A549 (cell line): ENCODE data around the gene CYSRT1. TPM values are rescaled to one million over a fixed set of nuclear protein-coding genes. Genes with fewer than 3 reads are reported as not detected.
A peak's percentile ranks its signal among the peaks of the same experiment; 100 is the strongest.

Experiments used
- ATAC-seq, 2 experiments: fragments of 200-7000 bp in 1 of 2; fragments of >200 bp in 1 of 2; cut with Nextera tagmentation in 1 of 2; cut with Tn5 transposase in 1 of 2; 3 replicates each; pipeline versions ENCODE4 v1.8.0 to v1.9.1; 2018 to 2020; ENCODE audit warnings: mild to moderate bottlenecking in 1 of 2, moderate library complexity in 1 of 2
- CTCF ChIA-PET: fragments of 300-600 bp; sonication (Branson Sonifier 250); formaldehyde crosslinking; extraction: SDS; loops from one replicate; lab custom pipeline; 2021; ENCODE audit warnings: antibody characterized with exemption, inconsistent platforms; lab: Yijun Ruan, JAX
- POLR2A ChIA-PET: fragments of 350-600 bp; formaldehyde crosslinking; extraction: SDS; loops from one replicate; lab custom pipeline; 2021; ENCODE audit warnings: antibody characterized with exemption, inconsistent platforms; lab: Yijun Ruan, JAX
- DNase-seq, 2 experiments: peaks; one replicate each; pipeline versions ENCODE4 v3.0.0 to v3.0.0-alpha.2; 2011 to 2016; ENCODE audit warnings: low read depth in 1 of 2, low spot score in 1 of 2
- FAIRE-seq: peaks from 2 replicates; lab custom pipeline; 2011; peaks lifted over from hg19 to GRCh38; lab: Jason Lieb, UNC
- H3K27ac ChIP-seq, 2 experiments: fragments of >200 bp; sonication (Bioruptor Twin); formaldehyde crosslinking; 3 replicates each; pipeline ENCODE4 v1.5.1; 2016 to 2017
- H3K4me1 ChIP-seq: fragments of >200 bp; sonication (Bioruptor Twin); formaldehyde crosslinking; 3 replicates; pipeline ENCODE4 v1.6.1; 2016
- H3K4me2 ChIP-seq: fragments of >200 bp; sonication (Bioruptor Twin); formaldehyde crosslinking; 3 replicates; pipeline ENCODE4 v1.6.1; 2016
- H3K4me3 ChIP-seq: fragments of >200 bp; sonication (Bioruptor Twin); formaldehyde crosslinking; 3 replicates; pipeline ENCODE4 v1.5.1; 2016
- H3K9me3 ChIP-seq: fragments of >200 bp; sonication (Bioruptor Twin); formaldehyde crosslinking; 3 replicates; pipeline ENCODE4 v1.6.1; 2016
- BCL3 ChIP-seq: fragments of >200 bp; sonication (Bioruptor Twin); formaldehyde crosslinking; IDR thresholded peaks from 3 replicates; pipeline ENCODE4 v1.6.1; 2016
- BHLHE40 ChIP-seq: IDR thresholded peaks from 2 replicates; pipeline ENCODE4 v1.6.1; 2012; ENCODE audit warnings: low read depth, low read length, inconsistent platforms
- CHD2 ChIP-seq: fragments of 150-350 bp; IDR thresholded peaks from 2 replicates; pipeline ENCODE4 v1.6.1; 2014; ENCODE audit warnings: low read length; ENCODE audit not compliant: partially characterized antibody
- CTCF ChIP-seq: fragments of >200 bp; sonication (Bioruptor Twin); formaldehyde crosslinking; IDR thresholded peaks from 3 replicates; pipeline ENCODE4 v1.5.1; 2016
- EHMT2 ChIP-seq: fragments of 200-600 bp; sonication (generic); IDR thresholded peaks from 2 replicates; pipeline ENCODE4 v1.6.1; 2016; ENCODE audit warnings: antibody characterized with exemption, low read depth, mild to moderate bottlenecking, moderate library complexity
- ESRRA ChIP-seq: fragments of 150-350 bp; IDR thresholded peaks from 2 replicates; pipeline ENCODE4 v1.6.1; 2014; ENCODE audit warnings: mild to moderate bottlenecking, low read length, borderline replicate concordance
- GATA3 ChIP-seq: IDR thresholded peaks from 2 replicates; pipeline ENCODE4 v1.6.1; 2012; ENCODE audit warnings: borderline replicate concordance
- HOXA7 ChIP-seq: fragments of 250-450 bp; sonication (Bioruptor Pico); IDR thresholded peaks from 2 replicates; pipeline ENCODE4 v1.5.0; 2020; ENCODE audit warnings: mild to moderate bottlenecking, moderate library complexity
- KDM1A ChIP-seq: fragments of 200-600 bp; sonication (generic); IDR thresholded peaks from 2 replicates; pipeline ENCODE4 v1.6.1; 2016; ENCODE audit warnings: low read depth, mild to moderate bottlenecking
- KDM5A ChIP-seq: fragments of 200-600 bp; sonication (generic); IDR thresholded peaks from 2 replicates; pipeline ENCODE4 v1.6.1; 2016; ENCODE audit warnings: antibody characterized with exemption, mild to moderate bottlenecking
- MAFK ChIP-seq: fragments of 450-650 bp; IDR thresholded peaks from 2 replicates; pipeline ENCODE4 v1.6.1; 2014; ENCODE audit not compliant: partially characterized antibody
- MAZ ChIP-seq: fragments of 150-350 bp; IDR thresholded peaks from 2 replicates; pipeline ENCODE4 v1.6.1; 2014; ENCODE audit warnings: antibody characterized with exemption, low read depth, low read length, borderline replicate concordance
- MYC ChIP-seq: IDR thresholded peaks from 2 replicates; pipeline ENCODE4 v1.6.1; 2012; ENCODE audit warnings: mild to moderate bottlenecking, inconsistent platforms, low read length, improper control_type of control experiment, borderline replicate concordance
- NFE2L2 ChIP-seq: fragments of 150-350 bp; conservative IDR thresholded peaks from 2 replicates; pipeline ENCODE4 v1.6.1; 2014; ENCODE audit warnings: low read length
- PHF8 ChIP-seq: fragments of 200-600 bp; sonication (generic); IDR thresholded peaks from 2 replicates; pipeline ENCODE4 v1.6.1; 2016; ENCODE audit warnings: low read depth, mild to moderate bottlenecking, antibody characterized with exemption, moderate library complexity, borderline replicate concordance
- POLR2AphosphoS2 ChIP-seq: conservative IDR thresholded peaks from 2 replicates; pipeline ENCODE4 v1.6.1; 2012; ENCODE audit warnings: low read length, improper control_type of control experiment, inconsistent platforms
- ZC3H11A ChIP-seq: fragments of 450-650 bp; IDR thresholded peaks from 2 replicates; pipeline ENCODE4 v1.6.1; 2014; ENCODE audit warnings: antibody characterized with exemption, mild to moderate bottlenecking
- ZNF302 ChIP-seq: fragments of 250-450 bp; sonication (Bioruptor Pico); IDR thresholded peaks from 2 replicates; pipeline ENCODE4 v1.9.0; 2021; ENCODE audit warnings: inconsistent platforms, mild to moderate bottlenecking, moderate library complexity
- ZSCAN20 ChIP-seq: fragments of 250-450 bp; sonication (Bioruptor Pico); IDR thresholded peaks from 2 replicates; pipeline ENCODE4 v1.8.0; 2022; ENCODE audit warnings: mild to moderate bottlenecking, moderate library complexity
- WGBS: methylation state at CpG from one replicate; pipeline ENCODE4 v1.1.6; 2017; ENCODE audit errors: missing lambda C conversion rate; 5-methylcytosine and 5-hydroxymethylcytosine counted together
- polyA plus RNA-seq, 4 experiments: library from polyadenylated mRNA; depleted of rRNA in 3 of 4; stranded (reverse); fragments of >200 nt; fragmentation: RNase III in 1 of 4; extraction: RNeasy Plus Mini Kit Qiagen cat#74134 plus additional on column Dnase treatment in 1 of 4; gene quantifications; 2 replicates in 3 of 4; 3 replicates in 1 of 4; pipeline ENCODE4 v1.2.3, GENCODE V29; 2011 to 2017
- TF ChIP-seq, protein P1 (sequence below): fragments of 450-650 bp; IDR thresholded peaks from 2 replicates; pipeline ENCODE4 v1.6.1; 2014; ENCODE audit warnings: antibody characterized with exemption
- TF ChIP-seq, protein P2 (sequence below): fragments of >200 bp; sonication (Bioruptor Twin); formaldehyde crosslinking; IDR thresholded peaks from 2 replicates; pipeline ENCODE4 v1.6.1; 2016
- TF ChIP-seq, protein P3 (sequence below): IDR thresholded peaks from 2 replicates; pipeline ENCODE4 v1.6.1; 2012

The CYSRT1 gene
- polyA plus RNA-seq, 2 of the 4 experiments (the other 2 are of a cell fraction), result 0.30 to 0.81 TPM

GRCh38 chr9:137267933-137268355, 43.0 kb downstream of the CYSRT1 start:
- POLR2A ChIA-PET, result interaction anchor here (1.0 kb wide), 1 partner anchor 27 kb away, joined by 3 read pairs; the partner anchor contains the start of gene TUBB4B
- H3K4me2 ChIP-seq, result no peak overlapping the region
- no peaks in the 10 kb centered on the region for H3K9me3 ChIP-seq
- ATAC-seq (no peak), DNase-seq (no peak), FAIRE-seq (no peak)
- WGBS, result 92% methylated on average over 6 of the region's 6 CpGs
- peaks cover 22% of the 10 kb centered on the region for H3K4me1 ChIP-seq
- H3K4me3 ChIP-seq, result no peak overlapping the region
- peak overlapping the region; percentile 56 to 65; a peak in 4 of 6 replicates for H3K27ac ChIP-seq
- no peak for TF ChIP-seq PHF8
- no peak for TF ChIP-seq MYC
- TF ChIP-seq, protein P1, sequence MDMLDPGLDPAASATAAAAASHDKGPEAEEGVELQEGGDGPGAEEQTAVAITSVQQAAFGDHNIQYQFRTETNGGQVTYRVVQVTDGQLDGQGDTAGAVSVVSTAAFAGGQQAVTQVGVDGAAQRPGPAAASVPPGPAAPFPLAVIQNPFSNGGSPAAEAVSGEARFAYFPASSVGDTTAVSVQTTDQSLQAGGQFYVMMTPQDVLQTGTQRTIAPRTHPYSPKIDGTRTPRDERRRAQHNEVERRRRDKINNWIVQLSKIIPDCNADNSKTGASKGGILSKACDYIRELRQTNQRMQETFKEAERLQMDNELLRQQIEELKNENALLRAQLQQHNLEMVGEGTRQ, result no peak
- TF ChIP-seq, protein P2, sequence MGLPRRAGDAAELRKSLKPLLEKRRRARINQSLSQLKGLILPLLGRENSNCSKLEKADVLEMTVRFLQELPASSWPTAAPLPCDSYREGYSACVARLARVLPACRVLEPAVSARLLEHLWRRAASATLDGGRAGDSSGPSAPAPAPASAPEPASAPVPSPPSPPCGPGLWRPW, result no peak
- no peak for TF ChIP-seq ESRRA
- TF ChIP-seq BCL3, result no peak
- TF ChIP-seq ZSCAN20 (CRISPR knock-in tag), result no peak
- CTCF ChIA-PET, result interaction anchor here (1.1 to 17.1 kb wide), 5 partner anchors 9 to 26 kb away, joined by 3 to 236 read pairs (median 5); partner anchors contain the start of genes TOR4A and TUBB4B

DNA sequence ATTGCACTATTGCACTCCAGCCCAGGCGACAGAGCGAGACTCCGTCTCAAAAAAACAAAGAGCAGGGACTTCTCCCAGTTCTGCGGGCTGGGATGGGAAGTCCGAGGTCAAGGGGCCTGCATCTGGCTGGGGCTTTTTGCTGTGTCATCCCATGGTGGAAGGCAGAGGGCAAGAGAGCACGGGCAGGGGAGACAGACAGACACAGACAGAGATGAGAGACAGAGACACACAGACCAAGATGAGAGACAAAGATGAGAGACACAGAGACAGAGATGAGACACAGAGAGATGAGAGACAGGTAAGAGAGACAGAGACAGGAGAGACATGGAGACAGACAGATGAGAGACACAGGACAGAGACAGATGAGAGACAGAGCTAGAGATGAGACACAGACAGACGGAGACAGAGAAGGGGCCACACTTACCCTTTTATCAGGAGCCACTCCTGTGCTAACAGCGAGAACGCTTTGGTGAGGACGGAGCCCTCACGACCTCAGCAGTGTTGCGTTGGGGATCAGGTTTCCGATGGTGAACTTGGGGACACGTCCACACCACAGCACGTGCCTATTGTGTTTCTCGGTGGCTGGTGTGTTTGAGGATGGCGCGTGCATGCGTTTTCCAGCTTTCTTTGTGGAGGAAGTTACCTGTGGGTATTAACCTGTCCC, 43.7 kb downstream of the CYSRT1 start:
- no peaks in the 10 kb centered on the region for H3K9me3 ChIP-seq
- H3K4me2 ChIP-seq, result peak overlapping the region; percentile 30; the same call in 2 of the 3 replicates
- ChIA-PET POLR2A (interaction anchor here (0.9 to 1.0 kb wide), 2 partner anchors 28 kb away, joined by 3 to 4 read pairs; partner anchors contain the start of gene TUBB4B), CTCF (interaction anchor here (0.8 to 17.1 kb wide), 8 partner anchors 8 to 34 kb away, joined by 3 to 236 read pairs (median 4); partner anchors contain the start of genes NRARP, TOR4A and TUBB4B)
- no peak overlapping the region for H3K4me3 ChIP-seq
- FAIRE-seq, result no peak
- H3K4me1 ChIP-seq, result peaks cover 22% of the 10 kb centered on the region
- TF ChIP-seq BHLHE40, result no peak
- TF ChIP-seq MAFK, result peak; percentile 78
- peak; percentile 49 for TF ChIP-seq NFE2L2
- TF ChIP-seq, all 56 proteins: peak for 2
- 0 out of 6 replicates have a peak, but pooled peaks of 1 of the 2 experiments have one; percentile 2 for ATAC-seq
- no peak for DNase-seq
- H3K27ac ChIP-seq, result peak overlapping the region; percentile 56 to 65; a peak in 5 of 6 replicates
- WGBS, result 77% methylated on average over 19 of the region's 19 CpGs

DNA sequence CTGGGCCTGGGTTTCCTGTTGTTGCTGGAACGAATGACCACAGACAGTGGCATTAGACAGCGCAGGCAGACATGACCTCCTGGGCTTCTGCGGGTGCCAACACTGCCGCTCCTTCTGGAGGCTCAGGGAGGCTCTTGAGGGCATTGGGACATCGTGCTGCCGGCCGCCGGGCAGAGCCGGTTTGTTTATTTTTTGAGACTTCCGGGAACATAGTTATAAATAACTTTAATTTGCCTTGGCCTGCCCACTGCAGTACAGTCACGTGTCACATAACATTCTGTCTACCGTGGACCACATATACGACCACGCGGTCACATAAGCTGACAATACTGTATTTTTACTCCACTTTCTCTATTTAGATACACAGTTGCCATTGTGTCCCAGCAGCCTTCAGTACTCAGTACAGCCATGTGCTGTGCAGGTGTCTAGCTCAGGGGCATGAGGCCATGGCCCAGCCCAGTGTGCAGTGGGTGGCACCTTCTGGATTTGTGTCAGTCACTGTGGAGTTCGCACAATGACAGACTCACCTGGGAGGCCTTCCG, 44.3 kb downstream of the CYSRT1 start:
- ATAC-seq, result peak in 1 of 2 experiments; percentile 42; a peak in 3 of 6 replicates

More for the DNA sequence above, 44.3 kb downstream of the CYSRT1 start:
- WGBS, result 44% methylated on average over 17 of the region's 17 CpGs
- DNase-seq (peak in 1 of 2 experiments; percentile 58), FAIRE-seq (no peak)
- CTCF ChIA-PET, result interaction anchor here (0.8 to 17.1 kb wide), 6 partner anchors 11 to 33 kb away, joined by 3 to 236 read pairs (median 4); partner anchors contain the start of genes NRARP and TUBB4B
- no peak for TF ChIP-seq KDM1A
- TF ChIP-seq, protein P1, result peak; percentile 42
- TF ChIP-seq, protein P2, result no peak
- no peak for TF ChIP-seq CTCF
- TF ChIP-seq CHD2, result no peak
- TF ChIP-seq ZC3H11A, result no peak
- TF ChIP-seq ZNF302 (CRISPR knock-in tag), result no peak
- TF ChIP-seq POLR2AphosphoS2, result no peak
- TF ChIP-seq MAZ, result no peak
- TF ChIP-seq GATA3, result no peak
- no peak for TF ChIP-seq EHMT2
- no peak for TF ChIP-seq HOXA7 (CRISPR knock-in tag)
- TF ChIP-seq, protein P3, sequence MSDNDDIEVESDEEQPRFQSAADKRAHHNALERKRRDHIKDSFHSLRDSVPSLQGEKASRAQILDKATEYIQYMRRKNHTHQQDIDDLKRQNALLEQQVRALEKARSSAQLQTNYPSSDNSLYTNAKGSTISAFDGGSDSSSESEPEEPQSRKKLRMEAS, result 0 out of 2 replicates have a peak, but pooled peaks have one; percentile 15
- TF ChIP-seq KDM5A, result no peak
- TF ChIP-seq, all 56 proteins: peak for 2
- Histone ChIP-seq H3K4me3 (no peak overlapping the region), H3K27ac (peak overlapping the region; percentile 56 to 65; a peak in 5 of 6 replicates), H3K9me3 (no peaks in the 10 kb centered on the region), H3K4me2 (peak overlapping the region; percentile 30; the same call in 2 of the 3 replicates), H3K4me1 (peaks cover 24% of the 10 kb centered on the region)
- POLR2A ChIA-PET, result interaction anchor here (0.9 kb wide), 1 partner anchor 28 kb away, joined by 4 read pairs; the partner anchor contains the start of gene TUBB4B
